GM06990 (cell line): ENCODE data around the gene ZSWIM8.
"Not testable (repeated sequence)": the region's sequence is repeated elsewhere in the genome, so short reads cannot be mapped to it uniquely, and the experiment has no call there.

Experiments used
- DNase-seq: peaks from one replicate; pipeline ENCODE4 v3.0.0-alpha.2; 2011; ENCODE audit not compliant: insufficient read length; ENCODE audit errors: extremely low read depth
- H3K27me3 ChIP-seq: replicated peaks from 2 replicates; pipeline ENCODE4 v1.6.0; 2011; ENCODE audit warnings: low read length; ENCODE audit not compliant: control insufficient read depth, insufficient read depth
- H3K36me3 ChIP-seq: 2 replicates; pipeline ENCODE4 v1.5.1; 2011; ENCODE audit warnings: low read length; ENCODE audit not compliant: control insufficient read depth, insufficient read depth
- H3K4me3 ChIP-seq: replicated peaks from 2 replicates; pipeline ENCODE4 v1.5.1; 2011; ENCODE audit warnings: low read depth, mild to moderate bottlenecking, control low read depth, low read length
- CTCF ChIP-seq: IDR thresholded peaks from 2 replicates; pipeline ENCODE4 v1.5.1; 2011; ENCODE audit warnings: low read length, control low read depth, mild to moderate bottlenecking, inconsistent platforms; ENCODE audit not compliant: insufficient read depth, poor library complexity, severe bottlenecking

The ZSWIM8 gene

GRCh38 chr10:73790886-73791625, 5.7 kb downstream of the ZSWIM8 start:
- no peak overlapping the region for H3K4me3 ChIP-seq
- DNase-seq: no peak
- peaks cover 52% of the 10 kb centered on the region for H3K36me3 ChIP-seq
- no peaks in the 10 kb centered on the region for H3K27me3 ChIP-seq
- no peak for TF ChIP-seq CTCF

- H3K36me3 ChIP-seq: peaks cover 57% of the 10 kb centered on the region
- H3K27me3 ChIP-seq: no peaks in the 10 kb centered on the region
- DNase-seq: no peak
- TF ChIP-seq CTCF: no peak
- H3K4me3 ChIP-seq: no peak overlapping the region
Observed at GRCh38 chr10:73791871-73792400, 6.5 kb downstream of the ZSWIM8 start.

DNA sequence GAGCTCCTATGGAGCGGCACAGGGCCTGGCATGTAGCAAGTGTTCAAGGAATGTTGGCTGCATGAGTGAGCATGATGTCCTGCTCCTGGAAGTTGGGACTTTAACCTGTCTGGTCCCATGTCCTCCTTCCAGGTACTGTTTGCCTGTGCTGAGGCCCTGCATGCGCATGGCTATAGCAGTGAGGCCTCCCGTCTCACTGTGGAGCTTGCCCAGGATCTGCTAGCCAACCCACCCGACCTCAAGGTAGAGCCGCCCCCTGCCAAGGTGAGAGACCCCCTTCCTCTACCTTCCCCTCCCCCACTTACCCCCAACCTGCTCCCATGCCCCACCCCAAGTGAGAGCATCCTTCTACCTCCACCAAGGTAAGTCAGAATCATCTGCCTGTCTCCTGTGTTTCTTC, 8.1 kb downstream of the ZSWIM8 start:
- DNase-seq: no peak
- Histone ChIP-seq H3K27me3 (no peaks in the 10 kb centered on the region), H3K36me3 (peaks cover 65% of the 10 kb centered on the region), H3K4me3 (no peak overlapping the region)
- no peak for TF ChIP-seq CTCF

GRCh38 chr10:73795491-73795890, 10.1 kb downstream of the ZSWIM8 start:
- H3K27me3 ChIP-seq, DNase-seq, H3K4me3 ChIP-seq: not testable (repeated sequence)
- peaks cover 62% of the 10 kb centered on the region for H3K36me3 ChIP-seq

GRCh38 chr10:73796035-73796434, 10.6 kb downstream of the ZSWIM8 start:
- H3K4me3 ChIP-seq, H3K27me3 ChIP-seq, DNase-seq: not testable (repeated sequence)
- H3K36me3 ChIP-seq: peaks cover 60% of the 10 kb centered on the region

GRCh38 chr10:73796766-73797165, 11.4 kb downstream of the ZSWIM8 start:
- DNase-seq: no peak
- TF ChIP-seq CTCF: no peak
- no peaks in the 10 kb centered on the region for H3K27me3 ChIP-seq
- peaks cover 61% of the 10 kb centered on the region for H3K36me3 ChIP-seq
- no peak overlapping the region for H3K4me3 ChIP-seq
